HG03558 (cell line): ENCODE measurements around the gene CEP131.

Experiments
- ATAC-seq: cut with Tn5 transposase; IDR thresholded peaks from one replicate; pipeline ENCODE4 v1.9.1; 2021; ENCODE audit warnings: moderate number of reproducible peaks; ENCODE audit not compliant: unreplicated experiment; ENCODE audit errors: extremely low read depth

Gene CEP131

GRCh38 chr17:81140018-81140417 is 82.7 kb downstream of the CEP131 start:
- ATAC-seq = no peak
